HCT116 (cell line): ENCODE results near the gene INSL6.

Experiments
- CEBPB ChIP-seq: IDR thresholded peaks from 2 replicates; pipeline ENCODE4 v1.6.1; 2012; ENCODE audit warnings: low read depth
- ELF1 ChIP-seq: IDR thresholded peaks from 2 replicates; pipeline ENCODE4 v1.6.1; 2012; ENCODE audit warnings: low read depth, borderline replicate concordance
- EZH2 ChIP-seq: fragments of 200-600 bp; sonication (generic); IDR thresholded peaks from 2 replicates; pipeline ENCODE4 v1.6.1; 2017; ENCODE audit warnings: antibody characterized with exemption, mixed run types
- EZH2phosphoT487 ChIP-seq: fragments of 200-600 bp; IDR thresholded peaks from 2 replicates; pipeline ENCODE4 v1.6.1; 2018; ENCODE audit warnings: antibody characterized with exemption, borderline replicate concordance
- JUND ChIP-seq: IDR thresholded peaks from 2 replicates; pipeline ENCODE4 v1.6.1; 2012
- POLR2A ChIP-seq: IDR thresholded peaks from 2 replicates; pipeline ENCODE4 v1.7.0; 2011; ENCODE audit warnings: borderline replicate concordance; ENCODE audit not compliant: insufficient read depth, insufficient read length; ENCODE audit errors: extremely low read depth
- POLR2AphosphoS5 ChIP-seq: IDR thresholded peaks from 2 replicates; pipeline ENCODE4 v1.6.1; 2011; ENCODE audit warnings: mild to moderate bottlenecking, low read depth, low read length, moderate library complexity
- RAD21 ChIP-seq: IDR thresholded peaks from 2 replicates; pipeline ENCODE4 v1.6.1; 2012; ENCODE audit warnings: low read depth, mild to moderate bottlenecking
- SIN3A ChIP-seq: IDR thresholded peaks from 2 replicates; pipeline ENCODE4 v1.6.1; 2012; ENCODE audit warnings: low read depth
- YY1 ChIP-seq: IDR thresholded peaks from 2 replicates; pipeline ENCODE4 v1.6.1; 2011; ENCODE audit warnings: low read length, low read depth, moderate library complexity, mild to moderate bottlenecking; ENCODE audit not compliant: insufficient replicate concordance; ENCODE audit errors: extremely low read depth
- ZBTB33 ChIP-seq: IDR thresholded peaks from 2 replicates; pipeline ENCODE4 v1.6.1; 2011; ENCODE audit warnings: mild to moderate bottlenecking, low read length, moderate library complexity; ENCODE audit not compliant: insufficient replicate concordance; ENCODE audit errors: extremely low read depth
- ZFX ChIP-seq: fragments of 450-650 bp; IDR thresholded peaks from 2 replicates; pipeline ENCODE4 v1.6.1; 2017
- ZNF274 ChIP-seq: fragments of 200-500 bp; sonication (Bioruptor generic); IDR thresholded peaks from 2 replicates; pipeline ENCODE4 v1.6.1; 2014; ENCODE audit warnings: mild to moderate bottlenecking, low read depth, low read length, inconsistent platforms
- TF ChIP-seq, protein P1 (sequence below), 3 experiments: fragments of 200-600 bp in 1 of 3; sonication (generic) in 1 of 3; IDR thresholded peaks in 2 of 3; conservative IDR thresholded peaks in 1 of 3; 2 replicates each; pipeline ENCODE4 v1.5.1; 2012 to 2017; ENCODE audit warnings: low read depth in 2 of 3, low read length in 2 of 3, antibody characterized with exemption in 1 of 3, borderline replicate concordance in 1 of 3, control low read depth in 1 of 3, mild to moderate bottlenecking in 1 of 3, mixed read lengths in 1 of 3, mixed run types in 1 of 3, moderate library complexity in 1 of 3; ENCODE audit not compliant: insufficient read depth in 1 of 3

DNA sequence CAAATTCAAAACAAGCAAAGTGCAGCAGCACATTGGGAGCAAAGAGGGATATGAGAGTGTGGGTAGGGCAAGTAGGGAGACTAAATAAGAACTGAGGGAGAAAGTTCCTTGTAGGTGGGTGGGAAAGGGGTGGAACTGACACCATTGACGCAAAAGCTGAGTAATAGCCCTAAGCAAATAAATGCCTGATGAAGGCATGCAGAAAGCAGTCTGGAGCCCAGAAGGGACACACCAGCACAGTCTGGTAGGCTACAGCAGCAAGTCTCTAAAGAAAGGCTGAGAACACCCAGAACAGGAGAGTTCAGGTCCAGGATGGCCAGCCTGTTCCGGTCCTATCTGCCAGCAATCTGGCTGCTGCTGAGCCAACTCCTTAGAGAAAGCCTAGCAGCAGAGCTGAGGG lies 45.8 kb upstream of the INSL6 start, which contains the start of gene INSL4:
- TF ChIP-seq, protein P1, sequence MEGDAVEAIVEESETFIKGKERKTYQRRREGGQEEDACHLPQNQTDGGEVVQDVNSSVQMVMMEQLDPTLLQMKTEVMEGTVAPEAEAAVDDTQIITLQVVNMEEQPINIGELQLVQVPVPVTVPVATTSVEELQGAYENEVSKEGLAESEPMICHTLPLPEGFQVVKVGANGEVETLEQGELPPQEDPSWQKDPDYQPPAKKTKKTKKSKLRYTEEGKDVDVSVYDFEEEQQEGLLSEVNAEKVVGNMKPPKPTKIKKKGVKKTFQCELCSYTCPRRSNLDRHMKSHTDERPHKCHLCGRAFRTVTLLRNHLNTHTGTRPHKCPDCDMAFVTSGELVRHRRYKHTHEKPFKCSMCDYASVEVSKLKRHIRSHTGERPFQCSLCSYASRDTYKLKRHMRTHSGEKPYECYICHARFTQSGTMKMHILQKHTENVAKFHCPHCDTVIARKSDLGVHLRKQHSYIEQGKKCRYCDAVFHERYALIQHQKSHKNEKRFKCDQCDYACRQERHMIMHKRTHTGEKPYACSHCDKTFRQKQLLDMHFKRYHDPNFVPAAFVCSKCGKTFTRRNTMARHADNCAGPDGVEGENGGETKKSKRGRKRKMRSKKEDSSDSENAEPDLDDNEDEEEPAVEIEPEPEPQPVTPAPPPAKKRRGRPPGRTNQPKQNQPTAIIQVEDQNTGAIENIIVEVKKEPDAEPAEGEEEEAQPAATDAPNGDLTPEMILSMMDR (IDR thresholded peaks at IDR 0.05 in 2 of 3, conservative IDR thresholded peaks at IDR 0.05 in 1 of 3; ENCODE audit: borderline replicate concordance in 1 of 3, insufficient read depth in 1 of 3, low read depth in 2 of 3, low read length in 2 of 3) = no peak
- TF ChIP-seq POLR2AphosphoS5 (no peak), EZH2phosphoT487 (no peak), ZBTB33 (no peak), ZFX (no peak), RAD21 (no peak), POLR2A (no peak), SIN3A (no peak), CEBPB (no peak), YY1 (no peak), ZNF274 (no peak), JUND (no peak), EZH2 (no peak), ELF1 (no peak)
